SU-DHL-6 (cell line): ENCODE results near the gene AP3D1.

Experiments used
- H2AFZ ChIP-seq: fragments of 200-600 bp; sonication (generic); 2 replicates; pipeline ENCODE4 v1.6.1; 2014; ENCODE audit warnings: low read depth, mild to moderate bottlenecking, moderate library complexity, mixed read lengths, antibody characterized with exemption, low read length; ENCODE audit not compliant: severe bottlenecking
- H3F3A ChIP-seq: fragments of 200-600 bp; shearing (Covaris generic); 2 replicates; pipeline ENCODE4 v1.6.0; 2016; ENCODE audit warnings: antibody characterized with exemption, mild to moderate bottlenecking; ENCODE audit not compliant: insufficient read depth
- H3K27ac ChIP-seq: fragments of 200-600 bp; sonication (generic); 2 replicates; pipeline ENCODE4 v1.5.1; 2016; ENCODE audit warnings: low read depth, mild to moderate bottlenecking, low read length, moderate library complexity, mixed read lengths
- H3K27me3 ChIP-seq: fragments of 200-600 bp; sonication (generic), shearing (Covaris generic); 2 replicates; pipeline ENCODE4 v1.6.0; 2014; ENCODE audit warnings: mild to moderate bottlenecking, low read length
- H3K36me3 ChIP-seq: fragments of 200-600 bp; sonication (generic); 2 replicates; pipeline ENCODE4 v1.6.1; 2014; ENCODE audit warnings: mild to moderate bottlenecking, low read length, mixed read lengths
- H3K4me2 ChIP-seq: fragments of 300-600, 200-600 bp; shearing (Covaris generic), sonication (generic); 2 replicates; pipeline ENCODE4 v1.6.0; 2014; ENCODE audit warnings: low read length, low read depth, mild to moderate bottlenecking; ENCODE audit not compliant: poor library complexity, severe bottlenecking
- H3K4me3 ChIP-seq: fragments of 200-600 bp; sonication (generic); 2 replicates; pipeline ENCODE4 v1.5.1; 2014; ENCODE audit warnings: antibody characterized with exemption, low read length, mild to moderate bottlenecking, mixed read lengths; ENCODE audit not compliant: insufficient read depth, poor library complexity, severe bottlenecking
- H3K79me2 ChIP-seq: fragments of 200-600 bp; sonication (generic); 2 replicates; pipeline ENCODE4 v1.6.1; 2014; ENCODE audit warnings: mild to moderate bottlenecking, low read length, moderate library complexity; ENCODE audit not compliant: insufficient read depth
- H3K9ac ChIP-seq: fragments of 200-600 bp; sonication (generic); 2 replicates; pipeline ENCODE4 v1.7.0; 2014; ENCODE audit warnings: mild to moderate bottlenecking, low read length
- H3K9me2 ChIP-seq: fragments of 200-600 bp; sonication (generic); replicated peaks from 2 replicates; pipeline ENCODE4 v1.6.1; 2014; ENCODE audit warnings: low read length; ENCODE audit not compliant: insufficient read depth
- H3K9me3 ChIP-seq: fragments of 200-600 bp; sonication (generic); 2 replicates; pipeline ENCODE4 v1.6.1; 2014; ENCODE audit warnings: low read length, mixed read lengths; ENCODE audit not compliant: insufficient read depth
- H4K20me1 ChIP-seq: fragments of 200-600 bp; sonication (generic); 2 replicates; pipeline ENCODE4 v1.6.1; 2014; ENCODE audit warnings: low read depth, mild to moderate bottlenecking, antibody characterized with exemption, low read length, moderate library complexity, mixed read lengths
- EZH2phosphoT487 ChIP-seq: fragments of 200-600 bp; sonication (generic), shearing (Covaris generic); conservative IDR thresholded peaks from 2 replicates; pipeline ENCODE4 v1.6.1; 2018; ENCODE audit warnings: mild to moderate bottlenecking, antibody characterized with exemption, low read length, moderate library complexity, mixed read lengths
- TF ChIP-seq, protein P1 (sequence below): fragments of 200-600 bp; sonication (generic); IDR thresholded peaks from one replicate; pipeline ENCODE4 v1.5.1; 2017; ENCODE audit warnings: antibody characterized with exemption, mild to moderate bottlenecking, low read length, moderate library complexity; ENCODE audit not compliant: insufficient read depth, poor library complexity, severe bottlenecking

AP3D1 gene

GRCh38 chr19:2114821-2115220, 36.5 kb downstream of the AP3D1 start:
- Histone ChIP-seq H3K9me2 (no peaks in the 10 kb centered on the region), H3K9me3 (no peaks in the 10 kb centered on the region), H3K36me3 (no peaks in the 10 kb centered on the region), H4K20me1 (no peaks in the 10 kb centered on the region), H3F3A (no peaks in the 10 kb centered on the region), H2AFZ (no peak overlapping the region), H3K4me2 (no peak overlapping the region), H3K4me3 (no peak overlapping the region), H3K9ac (no peak overlapping the region), H3K27ac (no peak overlapping the region), H3K27me3 (no peaks in the 10 kb centered on the region), H3K79me2 (no peaks in the 10 kb centered on the region)
- TF ChIP-seq, protein P1, sequence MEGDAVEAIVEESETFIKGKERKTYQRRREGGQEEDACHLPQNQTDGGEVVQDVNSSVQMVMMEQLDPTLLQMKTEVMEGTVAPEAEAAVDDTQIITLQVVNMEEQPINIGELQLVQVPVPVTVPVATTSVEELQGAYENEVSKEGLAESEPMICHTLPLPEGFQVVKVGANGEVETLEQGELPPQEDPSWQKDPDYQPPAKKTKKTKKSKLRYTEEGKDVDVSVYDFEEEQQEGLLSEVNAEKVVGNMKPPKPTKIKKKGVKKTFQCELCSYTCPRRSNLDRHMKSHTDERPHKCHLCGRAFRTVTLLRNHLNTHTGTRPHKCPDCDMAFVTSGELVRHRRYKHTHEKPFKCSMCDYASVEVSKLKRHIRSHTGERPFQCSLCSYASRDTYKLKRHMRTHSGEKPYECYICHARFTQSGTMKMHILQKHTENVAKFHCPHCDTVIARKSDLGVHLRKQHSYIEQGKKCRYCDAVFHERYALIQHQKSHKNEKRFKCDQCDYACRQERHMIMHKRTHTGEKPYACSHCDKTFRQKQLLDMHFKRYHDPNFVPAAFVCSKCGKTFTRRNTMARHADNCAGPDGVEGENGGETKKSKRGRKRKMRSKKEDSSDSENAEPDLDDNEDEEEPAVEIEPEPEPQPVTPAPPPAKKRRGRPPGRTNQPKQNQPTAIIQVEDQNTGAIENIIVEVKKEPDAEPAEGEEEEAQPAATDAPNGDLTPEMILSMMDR = no peak
- TF ChIP-seq EZH2phosphoT487 = no peak

GRCh38 chr19:2114218-2114617, 37.1 kb downstream of the AP3D1 start:
- Histone ChIP-seq H2AFZ (no peak overlapping the region), H3K4me3 (no peak overlapping the region), H3F3A (no peaks in the 10 kb centered on the region), H3K79me2 (no peaks in the 10 kb centered on the region), H3K9me2 (no peaks in the 10 kb centered on the region), H3K9ac (no peak overlapping the region), H3K9me3 (no peaks in the 10 kb centered on the region), H3K36me3 (no peaks in the 10 kb centered on the region), H3K27me3 (no peaks in the 10 kb centered on the region), H4K20me1 (no peaks in the 10 kb centered on the region), H3K4me2 (no peak overlapping the region), H3K27ac (no peak overlapping the region)
- TF ChIP-seq EZH2phosphoT487 = no peak
- TF ChIP-seq, protein P1 = no peak

GRCh38 chr19:2113439-2114211, 37.7 kb downstream of the AP3D1 start:
- Histone ChIP-seq H3K36me3 (no peaks in the 10 kb centered on the region), H4K20me1 (no peaks in the 10 kb centered on the region), H2AFZ (no peak overlapping the region), H3K27me3 (no peaks in the 10 kb centered on the region), H3K4me3 (no peak overlapping the region), H3K4me2 (no peak overlapping the region), H3K9me2 (no peaks in the 10 kb centered on the region), H3F3A (no peaks in the 10 kb centered on the region), H3K9ac (no peak overlapping the region), H3K27ac (no peak overlapping the region), H3K9me3 (no peaks in the 10 kb centered on the region), H3K79me2 (no peaks in the 10 kb centered on the region)
- no peak for TF ChIP-seq EZH2phosphoT487
- TF ChIP-seq, protein P1 = no peak
